ENCODE results near the gene CEP19.

CEP19 gene

GRCh38 chr3:196697270-196697669, 14.8 kb downstream of the CEP19 start:
- Histone ChIP-seq H3K27ac (no peak overlapping the region), H3K4me3 (no peak overlapping the region), H3K9me3 (replicated peaks in 1 of 11) (peaks cover 0 to 15% (median 8%) of the 10 kb centered on the region in 11 experiments; a peak in 6 of 22 replicates), H3K36me3 (no peaks in the 10 kb centered on the region; a peak in 1 of 22 replicates), H3K4me1 (peaks cover 6 to 37% (median 24%) of the 10 kb centered on the region in 10 experiments; a peak in 16 of 20 replicates), H3K4me2 (0 out of 22 replicates have a peak overlapping the region, but pooled peaks of 1 of the 11 experiments have one; percentile 11), H4K20me1 (no peaks in the 10 kb centered on the region), H3K27me3 (no peaks in the 10 kb centered on the region), H3K9ac (no peak overlapping the region)
- no peak for TF ChIP-seq Cebpa-rat (IDR thresholded peaks at IDR 0.05)

- Histone ChIP-seq H4K20me1 (no peaks in the 10 kb centered on the region), H3K4me1 (peaks cover 6 to 50% (median 36%) of the 10 kb centered on the region in 10 experiments; a peak in 16 of 20 replicates), H3K4me3 (no peak overlapping the region), H3K36me3 (peaks cover 0 to 2% (median 0%) of the 10 kb centered on the region in 11 experiments; a peak in 2 of 22 replicates), H3K27ac (no peak overlapping the region), H3K4me2 (no peak overlapping the region), H3K9me3 (replicated peaks in 1 of 11) (peaks cover 0 to 18% (median 8%) of the 10 kb centered on the region in 11 experiments; a peak in 7 of 22 replicates), H3K27me3 (no peaks in the 10 kb centered on the region), H3K9ac (no peak overlapping the region)
- TF ChIP-seq Cebpa-rat (IDR thresholded peaks at IDR 0.05): no peak
Measured at GRCh38 chr3:196695849-196696226, 16.2 kb downstream of the CEP19 start.

DNA sequence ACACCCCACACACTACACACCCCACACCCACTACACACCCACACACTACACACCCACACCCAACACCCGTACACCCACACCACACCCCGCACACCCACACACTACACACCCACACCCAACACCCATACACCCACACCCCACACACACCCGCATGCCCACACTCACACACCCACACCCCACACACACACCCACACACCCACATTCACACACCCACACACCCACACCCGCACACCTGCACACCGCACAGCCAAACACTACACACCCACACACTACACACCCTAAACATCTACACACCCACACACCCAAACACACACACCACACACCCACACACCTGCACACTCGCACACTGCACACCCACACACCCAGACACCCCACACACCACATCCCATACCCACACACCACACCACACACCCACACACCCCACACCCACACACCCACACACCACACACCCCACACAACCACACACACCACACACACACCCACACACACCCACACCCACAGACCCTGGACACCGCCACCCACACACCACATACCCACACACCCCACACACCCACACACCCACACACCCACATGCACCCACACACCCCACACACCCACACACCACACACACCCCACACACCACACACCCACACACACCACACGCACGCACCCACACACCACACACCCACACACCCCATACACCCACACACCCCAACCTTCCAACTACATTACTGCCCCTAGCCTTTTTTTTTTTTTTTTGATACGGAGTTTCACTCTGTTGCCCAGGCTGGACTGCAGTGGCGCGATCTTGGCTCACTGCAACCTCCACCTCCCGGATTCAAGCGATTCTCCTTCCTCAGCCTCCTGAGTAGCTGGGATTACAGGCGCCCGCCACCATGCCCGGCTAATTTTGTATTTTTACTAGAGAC, 16.9 kb downstream of the CEP19 start:
- Histone ChIP-seq H3K27me3 (no peaks in the 10 kb centered on the region), H3K9me3 (replicated peaks in 1 of 11) (peaks cover 0 to 24% (median 8%) of the 10 kb centered on the region in 11 experiments; a peak in 7 of 22 replicates), H3K4me2 (no peak overlapping the region; a peak in 1 of 22 replicates), H4K20me1 (no peaks in the 10 kb centered on the region), H3K4me1 (peaks cover 11 to 50% (median 43%) of the 10 kb centered on the region in 10 experiments), H3K36me3 (peaks cover 0 to 3% (median 0%) of the 10 kb centered on the region in 11 experiments; a peak in 2 of 22 replicates), H3K9ac (no peak overlapping the region), H3K27ac (peak overlapping the region in 6 of 11 experiments; percentile 4 to 67 (median 26); a peak in 7 of 22 replicates), H3K4me3 (no peak overlapping the region)
- TF ChIP-seq Cebpa-rat (IDR thresholded peaks at IDR 0.05): no peak

DNA sequence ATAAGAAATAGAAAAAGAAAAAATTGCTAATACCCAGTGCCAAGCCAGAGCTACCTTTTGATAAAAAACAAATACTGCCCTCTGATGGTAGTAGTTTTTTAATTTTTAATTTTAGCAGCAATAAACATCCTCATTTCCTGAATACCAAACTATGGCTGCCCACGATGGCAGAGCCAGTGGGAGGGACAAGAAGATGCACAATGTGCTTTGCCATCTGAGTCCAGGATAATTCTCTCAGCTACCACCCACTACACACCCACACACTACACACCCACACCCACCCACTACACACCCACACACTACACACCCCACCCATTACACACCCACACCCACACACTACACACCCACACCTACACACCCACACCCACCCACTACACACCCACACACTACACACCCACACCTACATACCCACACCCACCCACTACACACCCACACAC, 17.8 kb downstream of the CEP19 start:
- H3K4me1 ChIP-seq: peaks cover 20 to 59% (median 53%) of the 10 kb centered on the region in 10 experiments
- H3K36me3 ChIP-seq: peaks cover 0 to 3% (median 0%) of the 10 kb centered on the region in 11 experiments; a peak in 2 of 22 replicates
- TF ChIP-seq Cebpa-rat (IDR thresholded peaks at IDR 0.05): no peak
- peaks cover 0 to 31% (median 8%) of the 10 kb centered on the region in 11 experiments; a peak in 7 of 22 replicates for H3K9me3 ChIP-seq (replicated peaks in 1 of 11)
- peak overlapping the region in 1 of 11 experiments; percentile 7; a peak in 2 of 22 replicates for H3K9ac ChIP-seq
- H3K4me3 ChIP-seq: no peak overlapping the region
- H3K4me2 ChIP-seq: peak overlapping the region in 7 of 11 experiments; percentile 20 to 89 (median 67); a peak in 11 of 22 replicates
- no peaks in the 10 kb centered on the region for H4K20me1 ChIP-seq
- peak overlapping the region in 7 of 11 experiments; percentile 11 to 67 (median 57); a peak in 12 of 22 replicates for H3K27ac ChIP-seq
- no peaks in the 10 kb centered on the region for H3K27me3 ChIP-seq

- Histone ChIP-seq H3K9me3 (replicated peaks in 1 of 11) (peaks cover 0 to 31% (median 0%) of the 10 kb centered on the region in 11 experiments; a peak in 5 of 22 replicates), H3K36me3 (peaks cover 0 to 3% (median 0%) of the 10 kb centered on the region in 11 experiments; a peak in 1 of 22 replicates), H4K20me1 (no peaks in the 10 kb centered on the region), H3K9ac (0 out of 22 replicates have a peak overlapping the region, but pooled peaks of 1 of the 11 experiments have one; percentile 73), H3K27me3 (no peaks in the 10 kb centered on the region), H3K4me1 (peaks cover 43 to 87% (median 78%) of the 10 kb centered on the region in 10 experiments), H3K4me3 (peak overlapping the region in 1 of 10 experiments; percentile 41; a peak in 1 of 20 replicates), H3K27ac (peak overlapping the region in 8 of 11 experiments; percentile 91 to 97 (median 93); a peak in 13 of 22 replicates), H3K4me2 (peak overlapping the region in 6 of 11 experiments; percentile 67 to 89 (median 80); a peak in 12 of 22 replicates)
- no peak for TF ChIP-seq Cebpa-rat (IDR thresholded peaks at IDR 0.05)
Measured at GRCh38 chr3:196691386-196691785, 20.7 kb downstream of the CEP19 start.

DNA sequence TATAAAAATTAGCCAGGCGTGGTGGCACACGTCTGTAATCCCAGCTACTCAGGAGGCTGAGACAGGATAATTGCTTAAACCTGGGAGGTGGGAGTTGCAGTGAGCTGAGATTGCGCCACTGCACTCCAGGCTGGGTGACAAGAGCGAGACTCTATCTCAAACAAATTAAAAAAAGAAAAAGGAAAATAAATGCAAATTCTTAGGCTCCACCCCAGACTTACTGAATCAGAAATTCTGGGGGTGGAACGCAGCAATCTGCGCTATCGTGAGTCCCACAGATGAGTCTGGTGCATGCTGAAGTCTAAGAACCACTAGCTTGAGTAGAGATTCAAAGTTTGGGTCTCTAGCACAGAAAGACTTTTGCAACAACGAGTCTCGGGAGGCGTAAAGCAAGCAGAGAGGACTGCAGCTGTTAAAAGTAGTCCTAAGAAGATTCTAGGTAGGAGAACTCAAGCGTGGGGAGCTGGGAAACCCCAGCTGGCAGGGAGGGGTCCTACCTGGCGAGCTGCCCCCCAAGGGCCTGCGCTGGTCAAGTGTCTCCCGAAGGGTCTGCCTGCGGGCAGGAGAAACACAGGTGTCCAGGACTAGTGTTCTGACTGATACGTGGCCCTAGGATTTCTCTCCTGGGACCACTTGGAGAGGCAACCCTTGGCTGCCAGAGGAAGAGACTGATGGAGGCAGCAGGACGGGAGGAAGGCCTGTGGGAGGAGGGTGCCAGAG, 21.9 kb downstream of the CEP19 start:
- H3K9ac ChIP-seq: peak overlapping the region in 10 of 11 experiments; percentile 14 to 80 (median 50); a peak in 15 of 22 replicates
- peaks cover 0 to 3% (median 0%) of the 10 kb centered on the region in 11 experiments; a peak in 1 of 22 replicates for H3K36me3 ChIP-seq
- TF ChIP-seq Cebpa-rat (IDR thresholded peaks at IDR 0.05): peak in 2 of 11 experiments; percentile 23 to 43; a peak in 1 of 22 replicates
- H4K20me1 ChIP-seq: no peaks in the 10 kb centered on the region
- peak overlapping the region; percentile 42 to 90 (median 74) for H3K4me2 ChIP-seq
- peak overlapping the region in 5 of 10 experiments; percentile 5 to 43 (median 33); a peak in 7 of 20 replicates for H3K4me3 ChIP-seq
- peaks cover 0 to 31% (median 0%) of the 10 kb centered on the region in 11 experiments; a peak in 3 of 22 replicates for H3K9me3 ChIP-seq (replicated peaks in 1 of 11)
- peak overlapping the region; percentile 85 to 97 (median 93) for H3K27ac ChIP-seq
- no peaks in the 10 kb centered on the region for H3K27me3 ChIP-seq
- H3K4me1 ChIP-seq: peaks cover 56 to 96% (median 91%) of the 10 kb centered on the region in 10 experiments

DNA sequence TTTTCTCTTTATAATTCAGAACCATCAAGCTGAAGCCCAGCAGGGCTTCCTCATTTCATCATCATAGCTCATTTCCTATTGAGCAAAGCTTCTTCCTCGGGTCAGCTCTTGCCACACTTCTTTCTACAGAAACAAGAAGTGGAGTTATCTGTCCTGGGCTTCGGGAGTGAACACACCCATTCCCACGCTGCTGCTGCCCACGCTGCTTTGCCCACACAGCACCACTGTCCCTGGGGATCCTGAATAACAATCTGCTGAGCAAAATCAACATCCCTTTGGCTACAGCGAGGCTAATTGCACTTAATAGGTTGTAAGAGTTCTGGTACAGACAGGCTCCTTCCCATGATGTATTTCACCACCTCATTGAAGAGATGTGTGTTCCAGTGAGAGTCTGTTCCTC, 23.7 kb downstream of the CEP19 start:
- Histone ChIP-seq H3K27ac (peak overlapping the region; percentile 85 to 97 (median 93)), H3K4me1 (peaks cover 65 to 96% (median 92%) of the 10 kb centered on the region in 10 experiments), H3K9ac (peak overlapping the region; percentile 68 to 83 (median 79)), H4K20me1 (no peaks in the 10 kb centered on the region), H3K27me3 (no peaks in the 10 kb centered on the region), H3K4me2 (peak overlapping the region; percentile 67 to 93 (median 77)), H3K9me3 (replicated peaks in 1 of 11) (peaks cover 1 to 33% (median 3%) of the 10 kb centered on the region in 11 experiments; a peak in 21 of 22 replicates), H3K36me3 (peaks cover 0 to 5% (median 1%) of the 10 kb centered on the region in 11 experiments; a peak in 8 of 22 replicates), H3K4me3 (peak overlapping the region in 1 of 10 experiments; percentile 21; a peak in 3 of 20 replicates)
- peak; percentile 90 to 100 (median 99) for TF ChIP-seq Cebpa-rat (IDR thresholded peaks at IDR 0.05)

GRCh38 chr3:196686436-196686835, 25.6 kb downstream of the CEP19 start:
- H3K9me3 ChIP-seq (replicated peaks in 1 of 11): peaks cover 19 to 42% (median 22%) of the 10 kb centered on the region in 11 experiments
- peak overlapping the region; percentile 50 to 93 (median 77) for H3K4me2 ChIP-seq
- H3K4me1 ChIP-seq: peaks cover 61 to 79% (median 74%) of the 10 kb centered on the region in 10 experiments
- TF ChIP-seq Cebpa-rat (IDR thresholded peaks at IDR 0.05): no peak
- no peaks in the 10 kb centered on the region for H4K20me1 ChIP-seq
- peak overlapping the region; percentile 85 to 97 (median 93) for H3K27ac ChIP-seq
- no peak overlapping the region for H3K4me3 ChIP-seq
- peak overlapping the region; percentile 8 to 83 (median 76); a peak in 17 of 22 replicates for H3K9ac ChIP-seq
- no peaks in the 10 kb centered on the region for H3K27me3 ChIP-seq
- H3K36me3 ChIP-seq: peaks cover 8 to 21% (median 16%) of the 10 kb centered on the region in 11 experiments; a peak in 21 of 22 replicates
